Coronary artery (tissue), 2 donors: Measurements from ENCODE around the gene HMGN4.

Experiments used
- DNase-seq: peaks from one replicate; pipeline ENCODE4 v3.0.0-alpha.2; 2017; ENCODE audit warnings: low spot score
- H3K27ac ChIP-seq, 2 donors: fragments of 200-600 bp; sonication (generic); one replicate each; pipeline ENCODE4 v1.5.1; 2016 to 2019
- H3K4me3 ChIP-seq: fragments of 200-600 bp; sonication (generic); 2 replicates; pipeline ENCODE4 v1.5.1; 2016; ENCODE audit warnings: mild to moderate bottlenecking, moderate library complexity
- CTCF ChIP-seq: fragments of 200-600 bp; sonication (generic); IDR thresholded peaks from one replicate; pipeline ENCODE4 v1.5.1; 2019; ENCODE audit warnings: antibody characterized with exemption

The HMGN4 gene

GRCh38 chr6:26594730-26595632, 56.8 kb downstream of the HMGN4 start:
- Histone ChIP-seq H3K4me3 (peak overlapping the region; percentile 86), H3K27ac (peak overlapping the region; percentile 73 to 84)
- no peak for DNase-seq
- no peak for TF ChIP-seq CTCF

- peak; percentile 91 for DNase-seq
- peak overlapping the region; percentile 86 for H3K4me3 ChIP-seq
- peak overlapping the region; percentile 73 to 84 for H3K27ac ChIP-seq
- TF ChIP-seq CTCF, result peak; percentile 87
Observed at GRCh38 chr6:26595669-26596269, 57.6 kb downstream of the HMGN4 start.
